MM.1S (cell line): ENCODE results near the gene PCCA.
"Not testable (repeated sequence)": the region's sequence is repeated elsewhere in the genome, so short reads cannot be mapped to it uniquely, and the experiment has no call there.

Source experiments
- DNase-seq: peaks from one replicate; pipeline ENCODE4 v3.0.0-alpha.2; 2015
- H2AFZ ChIP-seq: fragments of 300-600 bp; sonication (generic); 2 replicates; pipeline ENCODE4 v1.6.0; 2016; ENCODE audit warnings: antibody characterized with exemption, low read length
- H3F3A ChIP-seq: fragments of 300-600 bp; sonication (generic); 2 replicates; pipeline ENCODE4 v1.6.1; 2016; ENCODE audit warnings: mild to moderate bottlenecking, antibody characterized with exemption, low read length, moderate library complexity, mixed read lengths; ENCODE audit not compliant: insufficient read depth
- H3K27ac ChIP-seq: fragments of 300-600 bp; sonication (generic); 2 replicates; pipeline ENCODE4 v1.5.1; 2016; ENCODE audit warnings: mild to moderate bottlenecking, low read length
- H3K27me3 ChIP-seq: fragments of 300-600 bp; sonication (generic); replicated peaks from 2 replicates; pipeline ENCODE4 v1.6.0; 2016; ENCODE audit warnings: low read length; ENCODE audit not compliant: insufficient read depth
- H3K36me3 ChIP-seq: fragments of 300-600 bp; sonication (generic); replicated peaks from 2 replicates; pipeline ENCODE4 v1.6.1; 2016; ENCODE audit warnings: mild to moderate bottlenecking, low read length, mixed read lengths; ENCODE audit not compliant: insufficient read depth
- H3K4me1 ChIP-seq: fragments of 300-600 bp; sonication (generic); 2 replicates; pipeline ENCODE4 v1.6.1; 2016; ENCODE audit warnings: low read length, mixed read lengths
- H3K4me2 ChIP-seq: fragments of 300-600 bp; sonication (generic); 2 replicates; pipeline ENCODE4 v1.6.0; 2016; ENCODE audit warnings: low read depth, low read length
- H3K4me3 ChIP-seq: fragments of 300-600 bp; sonication (generic); 2 replicates; pipeline ENCODE4 v1.5.1; 2016; ENCODE audit warnings: low read length, mixed read lengths
- H3K79me2 ChIP-seq: fragments of 300-600 bp; sonication (generic); 2 replicates; pipeline ENCODE4 v1.6.1; 2016; ENCODE audit warnings: mixed run types, low read length, mixed read lengths
- H3K9ac ChIP-seq: fragments of 300-600 bp; sonication (generic); 2 replicates; pipeline ENCODE4 v1.6.1; 2016; ENCODE audit warnings: low read length, mixed read lengths
- H3K9me2 ChIP-seq: fragments of 300-600 bp; sonication (generic); replicated peaks from 2 replicates; pipeline ENCODE4 v1.6.1; 2016; ENCODE audit warnings: mild to moderate bottlenecking, low read length, mixed read lengths; ENCODE audit not compliant: insufficient read depth
- H3K9me3 ChIP-seq: fragments of 300-600 bp; sonication (generic); replicated peaks from 2 replicates; pipeline ENCODE4 v1.6.1; 2016; ENCODE audit warnings: mild to moderate bottlenecking, low read length, mixed read lengths; ENCODE audit not compliant: insufficient read depth
- H4K20me1 ChIP-seq: fragments of 300-600 bp; sonication (generic); 2 replicates; pipeline ENCODE4 v1.6.1; 2016; ENCODE audit warnings: mild to moderate bottlenecking, low read length, moderate library complexity, mixed read lengths; ENCODE audit not compliant: insufficient read depth
- EZH2 ChIP-seq: fragments of 300-600 bp; sonication (generic); optimal IDR thresholded peaks from 2 replicates; pipeline ENCODE3; 2017; ENCODE audit warnings: low read depth, mild to moderate bottlenecking, antibody characterized with exemption, low read length, mixed read lengths
- EZH2phosphoT487 ChIP-seq: fragments of 300-600 bp; sonication (generic); IDR thresholded peaks from 2 replicates; pipeline ENCODE4 v1.6.1; 2018; ENCODE audit warnings: antibody characterized with exemption, low read length
- TF ChIP-seq, protein P1 (sequence below): fragments of 300-600 bp; sonication (generic); IDR thresholded peaks from 2 replicates; pipeline ENCODE4 v1.5.1; 2016; ENCODE audit warnings: antibody characterized with exemption, low read length, mixed read lengths

Gene PCCA

GRCh38 chr13:100147825-100148224 is 58.9 kb downstream of the PCCA start:
- Histone ChIP-seq H3K9me2 (no peaks in the 10 kb centered on the region), H3K4me3 (no peak overlapping the region), H3F3A (no peaks in the 10 kb centered on the region), H3K79me2 (no peaks in the 10 kb centered on the region), H2AFZ (no peak overlapping the region), H3K27ac (no peak overlapping the region), H3K36me3 (no peaks in the 10 kb centered on the region), H3K4me2 (no peak overlapping the region), H4K20me1 (no peaks in the 10 kb centered on the region), H3K9ac (no peak overlapping the region), H3K9me3 (no peaks in the 10 kb centered on the region), H3K4me1 (no peaks in the 10 kb centered on the region), H3K27me3 (no peaks in the 10 kb centered on the region)
- no peak for DNase-seq
- TF ChIP-seq EZH2 = no peak
- no peak for TF ChIP-seq EZH2phosphoT487
- TF ChIP-seq, protein P1, sequence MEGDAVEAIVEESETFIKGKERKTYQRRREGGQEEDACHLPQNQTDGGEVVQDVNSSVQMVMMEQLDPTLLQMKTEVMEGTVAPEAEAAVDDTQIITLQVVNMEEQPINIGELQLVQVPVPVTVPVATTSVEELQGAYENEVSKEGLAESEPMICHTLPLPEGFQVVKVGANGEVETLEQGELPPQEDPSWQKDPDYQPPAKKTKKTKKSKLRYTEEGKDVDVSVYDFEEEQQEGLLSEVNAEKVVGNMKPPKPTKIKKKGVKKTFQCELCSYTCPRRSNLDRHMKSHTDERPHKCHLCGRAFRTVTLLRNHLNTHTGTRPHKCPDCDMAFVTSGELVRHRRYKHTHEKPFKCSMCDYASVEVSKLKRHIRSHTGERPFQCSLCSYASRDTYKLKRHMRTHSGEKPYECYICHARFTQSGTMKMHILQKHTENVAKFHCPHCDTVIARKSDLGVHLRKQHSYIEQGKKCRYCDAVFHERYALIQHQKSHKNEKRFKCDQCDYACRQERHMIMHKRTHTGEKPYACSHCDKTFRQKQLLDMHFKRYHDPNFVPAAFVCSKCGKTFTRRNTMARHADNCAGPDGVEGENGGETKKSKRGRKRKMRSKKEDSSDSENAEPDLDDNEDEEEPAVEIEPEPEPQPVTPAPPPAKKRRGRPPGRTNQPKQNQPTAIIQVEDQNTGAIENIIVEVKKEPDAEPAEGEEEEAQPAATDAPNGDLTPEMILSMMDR = no peak

- H3K79me2 ChIP-seq = no peaks in the 10 kb centered on the region
- no peak overlapping the region for H2AFZ ChIP-seq
- no peaks in the 10 kb centered on the region for H3K4me1 ChIP-seq
- no peaks in the 10 kb centered on the region for H3F3A ChIP-seq
- no peak overlapping the region for H3K4me3 ChIP-seq
- TF ChIP-seq, protein P1 = no peak
- TF ChIP-seq EZH2 (no peak), EZH2phosphoT487 (no peak)
- no peak overlapping the region for H3K9ac ChIP-seq
- no peak for DNase-seq
- no peak overlapping the region for H3K4me2 ChIP-seq
- no peaks in the 10 kb centered on the region for H3K27me3 ChIP-seq
- no peaks in the 10 kb centered on the region for H3K9me3 ChIP-seq
- H3K36me3 ChIP-seq = no peaks in the 10 kb centered on the region
- no peaks in the 10 kb centered on the region for H4K20me1 ChIP-seq
- H3K27ac ChIP-seq = no peak overlapping the region
- no peaks in the 10 kb centered on the region for H3K9me2 ChIP-seq
Measured at GRCh38 chr13:100148422-100148821, 59.5 kb downstream of the PCCA start.

GRCh38 chr13:100149389-100149788 is 60.5 kb downstream of the PCCA start:
- H3K27ac ChIP-seq = no peak overlapping the region
- no peaks in the 10 kb centered on the region for H3K9me3 ChIP-seq
- TF ChIP-seq, protein P1 = no peak
- TF ChIP-seq EZH2 = no peak
- no peak for TF ChIP-seq EZH2phosphoT487
- H3K79me2 ChIP-seq = no peaks in the 10 kb centered on the region
- no peaks in the 10 kb centered on the region for H3K27me3 ChIP-seq
- no peak overlapping the region for H3K4me3 ChIP-seq
- no peak overlapping the region for H2AFZ ChIP-seq
- H3F3A ChIP-seq = no peaks in the 10 kb centered on the region
- H3K36me3 ChIP-seq = no peaks in the 10 kb centered on the region
- no peak for DNase-seq
- H3K4me2 ChIP-seq = no peak overlapping the region
- H3K9me2 ChIP-seq = no peaks in the 10 kb centered on the region
- no peaks in the 10 kb centered on the region for H4K20me1 ChIP-seq
- no peak overlapping the region for H3K9ac ChIP-seq
- no peaks in the 10 kb centered on the region for H3K4me1 ChIP-seq

GRCh38 chr13:100150711-100151110 is 61.8 kb downstream of the PCCA start:
- H2AFZ ChIP-seq, H3K9ac ChIP-seq, H3K27me3 ChIP-seq, H3F3A ChIP-seq, H3K9me2 ChIP-seq, H3K9me3 ChIP-seq, H3K4me1 ChIP-seq, H3K4me2 ChIP-seq, DNase-seq, H3K79me2 ChIP-seq, H3K27ac ChIP-seq, H3K4me3 ChIP-seq, H4K20me1 ChIP-seq, H3K36me3 ChIP-seq: not testable (repeated sequence)
